ENCODE measurements around the gene MICA.
"Not testable (repeated sequence)": the region's sequence is repeated elsewhere in the genome, so short reads cannot be mapped to it uniquely, and the experiment has no call there.

MICA gene

DNA sequence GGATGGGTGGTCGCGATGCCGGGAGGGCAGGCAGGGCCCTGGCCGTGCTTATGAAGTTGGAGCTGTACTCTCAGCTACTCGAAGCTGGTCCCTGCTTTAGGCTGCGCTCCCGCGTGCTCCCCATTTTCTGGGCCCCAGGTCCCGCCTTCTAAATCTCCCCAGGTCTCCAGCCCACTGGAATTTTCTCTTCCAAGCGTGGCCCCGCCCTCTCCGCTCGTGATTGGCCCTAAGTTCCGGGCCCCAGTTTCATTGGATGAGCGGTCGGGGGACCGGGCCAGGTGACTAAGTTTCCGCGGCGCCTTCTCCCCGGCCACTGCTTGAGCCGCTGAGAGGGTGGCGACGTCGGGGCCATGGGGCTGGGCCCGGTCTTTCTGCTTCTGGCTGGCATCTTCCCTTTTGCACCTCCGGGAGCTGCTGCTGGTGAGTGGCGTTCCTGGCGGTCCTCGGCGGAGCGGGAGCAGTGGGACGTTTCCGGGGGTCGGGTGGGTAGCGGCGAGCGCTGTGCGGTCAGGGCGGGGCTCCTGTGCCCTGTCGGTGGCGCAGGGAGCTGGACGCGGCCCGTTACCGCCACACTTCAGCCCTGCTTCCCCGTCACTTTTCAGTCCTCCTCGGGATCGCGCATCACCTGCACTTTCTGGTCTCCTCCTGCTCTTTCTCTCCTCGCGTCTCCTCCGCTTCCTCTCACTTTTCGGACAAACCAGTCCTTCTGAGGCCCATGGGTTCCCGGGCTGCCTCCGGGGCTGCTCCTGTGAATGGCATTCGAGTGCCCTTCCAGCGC is at the start of gene MICA:
TSS of gene MICA (plus strand) at position 313 of the 778 bp plus-strand sequence. CDS start at position 351, 38 bp downstream.
- DNase-seq: peak; percentile 60

DNA sequence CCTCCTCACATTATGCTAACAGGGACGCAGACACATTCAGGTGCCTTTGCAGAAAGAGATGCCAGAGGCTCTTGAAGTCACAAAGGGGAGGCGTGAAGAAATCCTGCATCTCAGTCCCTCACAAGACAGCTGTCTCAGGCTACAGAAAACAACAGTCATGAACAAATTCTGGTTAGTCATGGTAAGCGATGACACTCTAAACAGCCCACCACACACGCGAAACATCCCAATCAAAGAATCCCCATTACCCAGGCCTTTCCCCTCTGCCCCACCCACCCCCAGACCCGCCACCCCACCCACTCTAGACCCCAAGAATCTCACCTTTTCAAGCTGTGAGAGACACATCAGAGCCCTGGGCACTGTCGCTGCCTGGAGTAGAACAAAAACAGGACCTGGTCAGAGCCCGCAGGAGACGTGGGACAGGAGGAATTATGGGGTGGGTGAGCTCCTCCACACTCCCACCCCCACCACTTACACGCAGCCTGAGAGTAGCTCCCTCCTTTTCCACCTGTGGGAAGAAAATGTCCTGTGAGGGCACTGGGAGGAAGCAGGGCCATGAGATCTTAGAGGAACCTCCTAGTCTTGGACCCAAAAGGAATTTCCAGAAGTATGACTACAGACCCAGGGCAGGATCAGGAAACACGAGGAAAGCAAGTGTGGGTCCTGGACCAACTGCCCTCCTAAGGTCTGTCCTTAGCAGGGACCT is 49.1 kb upstream of the MICA start:
- DNase-seq: no peak

DNA sequence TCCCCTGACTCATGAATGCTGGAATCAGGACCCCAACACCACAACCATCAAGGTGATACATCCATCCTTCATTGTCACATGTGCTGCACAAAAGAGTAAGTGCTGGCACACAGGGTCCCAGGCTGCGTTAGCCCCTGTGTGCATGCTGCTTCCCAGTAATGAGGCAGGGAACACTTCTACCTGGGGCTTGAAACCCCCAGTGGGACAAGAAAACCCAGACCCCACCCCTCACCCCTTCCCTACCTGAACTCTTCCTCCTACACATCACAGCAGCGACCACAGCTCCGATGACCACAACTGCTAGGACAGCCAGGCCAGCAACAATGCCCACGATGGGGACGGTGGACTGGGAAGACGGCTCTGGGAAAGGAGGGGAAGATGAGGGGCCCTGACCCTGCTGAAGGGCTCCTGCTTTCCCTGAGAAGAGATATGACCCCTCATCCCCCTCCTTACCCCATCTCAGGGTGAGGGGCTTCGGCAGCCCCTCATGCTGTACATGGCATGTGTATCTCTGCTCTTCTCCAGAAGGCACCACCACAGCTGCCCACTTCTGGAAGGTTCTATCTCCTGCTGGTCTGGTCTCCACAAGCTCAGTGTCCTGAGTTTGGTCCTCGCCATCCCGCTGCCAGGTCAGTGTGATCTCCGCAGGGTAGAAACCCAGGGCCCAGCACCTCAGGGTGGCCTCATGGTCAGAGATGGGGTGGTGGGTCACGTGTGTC is 48.4 kb upstream of the MICA start:
- no peak for DNase-seq

DNA sequence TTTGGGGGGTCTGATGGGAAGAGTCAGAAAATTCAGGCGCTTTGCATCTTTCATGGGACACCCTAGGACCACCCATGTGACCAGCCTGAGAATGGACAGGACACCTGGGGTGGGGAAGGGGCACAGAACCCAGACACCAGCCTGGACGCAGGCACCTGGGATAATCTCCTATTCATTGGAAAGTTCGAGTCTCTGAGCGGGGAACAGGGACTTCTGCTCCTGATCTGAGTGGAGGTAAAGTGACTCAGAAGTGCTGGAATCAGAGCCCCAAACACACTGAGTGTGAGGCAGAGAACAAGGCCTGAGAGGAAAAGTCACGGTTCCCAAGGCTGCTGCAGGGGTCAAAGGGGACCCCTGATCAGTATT is 47.8 kb upstream of the MICA start:
- no peak for DNase-seq

DNA sequence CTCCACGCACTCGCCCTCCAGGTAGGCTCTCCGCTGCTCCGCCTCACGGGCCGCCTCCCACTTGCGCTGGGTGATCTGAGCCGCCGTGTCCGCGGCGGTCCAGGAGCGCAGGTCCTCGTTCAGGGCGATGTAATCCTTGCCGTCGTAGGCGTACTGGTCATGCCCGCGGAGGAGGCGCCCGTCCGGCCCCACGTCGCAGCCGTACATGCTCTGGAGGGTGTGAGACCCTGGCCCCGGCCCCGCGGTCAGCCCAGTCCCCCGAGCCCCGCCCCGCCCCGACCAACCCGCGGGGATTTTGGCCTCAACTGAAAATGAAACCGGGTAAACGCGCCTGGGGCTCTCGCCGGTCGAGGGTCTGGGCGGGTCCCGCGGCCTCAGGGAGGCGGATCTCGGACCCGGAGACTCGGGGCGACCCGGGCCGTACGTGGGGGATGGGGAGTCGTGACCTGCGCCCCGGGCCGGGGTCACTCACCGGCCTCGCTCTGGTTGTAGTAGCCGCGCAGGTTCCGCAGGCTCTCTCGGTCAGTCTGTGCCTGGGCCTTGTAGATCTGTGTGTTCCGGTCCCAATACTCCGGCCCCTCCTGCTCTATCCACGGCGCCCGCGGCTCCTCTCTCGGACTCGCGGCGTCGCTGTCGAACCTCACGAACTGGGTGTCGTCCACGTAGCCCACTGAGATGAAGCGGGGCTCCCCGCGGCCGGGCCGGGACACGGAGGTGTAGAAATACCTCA is 47.0 kb upstream of the MICA start:
- DNase-seq: no peak

DNA sequence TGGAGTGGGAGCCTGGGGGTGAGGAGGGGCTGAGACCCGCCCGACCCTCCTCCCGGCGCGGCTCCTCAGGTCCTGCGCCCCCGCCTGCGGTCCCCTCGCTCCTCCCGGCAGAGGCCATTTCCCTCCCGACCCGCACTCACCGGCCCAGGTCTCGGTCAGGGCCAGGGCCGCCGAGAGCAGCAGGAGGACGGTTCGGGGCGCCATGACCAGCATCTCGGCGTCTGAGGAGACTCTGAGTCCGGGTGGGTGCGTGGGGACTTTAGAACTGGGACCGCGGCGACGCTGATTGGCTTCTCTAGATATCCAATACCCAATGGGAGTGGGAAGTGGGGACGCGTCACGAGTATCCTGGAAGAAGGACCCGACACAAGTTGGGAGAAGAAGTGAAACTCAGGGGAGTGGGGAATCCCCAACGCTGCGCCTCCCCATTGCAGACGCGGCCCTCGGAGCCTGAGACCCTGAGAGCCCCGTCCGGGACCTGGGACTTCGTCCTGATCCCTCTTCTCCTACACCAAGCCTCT is 46.4 kb upstream of the MICA start, which contains the start of gene HLA-B:
TSS of gene HLA-B (minus strand) at position 234 of the 521 bp plus-strand sequence. CDS start at position 213, 21 bp downstream.
- DNase-seq: peak; percentile 81

DNA sequence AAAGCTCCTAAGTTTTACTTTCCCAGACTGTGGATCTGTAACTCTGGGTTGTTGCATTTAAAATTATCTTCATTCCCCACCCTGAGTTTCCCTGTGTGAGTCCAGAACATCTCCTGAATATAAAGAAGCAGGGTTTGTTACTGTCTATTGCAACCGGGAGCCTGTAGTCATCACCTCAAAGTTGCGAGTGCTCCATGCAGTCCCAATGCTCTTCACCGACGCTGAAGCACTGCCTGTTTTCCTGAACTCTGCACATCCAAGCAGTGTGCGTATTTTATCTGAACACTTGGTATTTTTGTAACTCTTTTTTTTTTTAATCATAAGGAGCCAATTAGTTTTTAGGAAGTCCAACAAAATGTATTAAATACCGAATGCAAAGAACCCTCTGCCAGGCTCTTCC is 45.5 kb upstream of the MICA start:
- DNase-seq: no peak

DNA sequence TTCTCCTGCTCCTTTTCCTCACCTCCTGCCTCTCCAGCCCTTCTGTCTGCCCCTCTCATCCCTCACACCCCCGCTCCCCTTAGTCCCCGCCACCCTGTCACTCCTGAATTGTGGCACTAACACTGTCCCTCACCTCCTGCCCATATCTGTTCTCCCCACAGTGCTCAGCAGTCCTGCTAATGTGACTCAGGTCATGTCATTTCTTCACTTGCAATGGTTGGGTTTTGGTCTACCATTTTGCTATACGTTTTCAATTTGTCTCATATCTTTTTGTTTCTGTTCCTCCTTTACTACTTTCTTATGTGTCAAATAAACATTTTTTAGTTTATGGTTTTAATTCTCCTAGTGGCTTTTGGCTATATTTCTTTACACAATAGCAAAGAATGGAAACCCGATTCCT is 45.1 kb upstream of the MICA start:
- no peak for DNase-seq

DNA sequence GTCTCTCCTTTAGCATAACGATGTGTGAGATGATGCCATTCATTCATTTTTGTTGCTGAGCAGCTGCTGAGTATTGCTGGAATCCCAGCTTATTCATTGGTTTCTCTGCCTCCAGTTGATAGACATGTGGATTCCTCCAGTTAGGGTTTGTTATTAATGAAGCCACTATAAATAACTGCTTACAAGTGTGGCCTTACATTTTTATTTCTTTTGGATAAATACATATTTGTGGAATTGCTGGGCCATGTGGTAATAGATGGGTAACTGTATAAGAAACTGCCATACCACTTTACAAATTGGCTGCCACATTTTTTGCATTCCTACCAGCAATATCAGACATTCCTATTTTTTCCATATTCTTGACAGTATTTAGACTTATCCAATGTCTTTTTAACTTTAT is 43.8 kb upstream of the MICA start:
- DNase-seq: no peak

DNA sequence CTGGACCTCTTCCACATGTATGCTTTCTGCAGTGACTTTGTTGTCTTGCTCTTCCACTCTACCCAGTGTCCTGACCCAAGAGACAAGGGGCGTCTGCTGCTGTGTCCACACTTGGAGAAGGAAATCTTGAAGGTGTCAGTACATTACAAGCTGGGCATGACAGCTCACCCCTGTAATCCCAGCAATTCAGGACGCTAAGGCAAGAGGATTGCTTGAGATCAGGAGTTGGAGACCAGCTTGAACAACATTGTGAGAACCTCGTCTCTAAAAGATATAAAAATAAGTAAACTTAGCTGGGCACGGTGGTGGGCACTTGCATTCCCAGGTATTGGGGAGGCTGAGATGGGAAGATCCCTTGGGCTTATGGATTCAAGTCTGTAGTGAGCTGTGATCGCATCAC is 40.6 kb upstream of the MICA start:
- DNase-seq: no peak

DNA sequence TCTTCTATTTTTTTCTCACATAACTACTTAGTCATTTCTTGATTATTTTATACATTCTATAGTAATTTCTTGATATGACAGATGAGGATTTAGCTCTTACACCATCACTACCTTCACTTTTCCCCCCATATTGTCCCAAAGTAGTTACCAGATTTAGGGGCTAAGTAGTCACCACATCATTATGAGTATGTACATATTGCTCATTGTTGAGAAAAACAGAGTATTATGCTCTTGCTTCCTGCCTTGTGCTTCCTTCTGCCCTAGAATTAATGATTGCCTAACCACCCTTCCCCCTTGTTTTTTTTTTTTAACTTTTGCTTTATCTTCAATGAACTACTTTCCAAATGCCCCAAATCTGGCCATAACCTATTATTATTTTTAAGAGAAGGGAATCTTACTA is 39.6 kb upstream of the MICA start:
- DNase-seq: no peak

DNA sequence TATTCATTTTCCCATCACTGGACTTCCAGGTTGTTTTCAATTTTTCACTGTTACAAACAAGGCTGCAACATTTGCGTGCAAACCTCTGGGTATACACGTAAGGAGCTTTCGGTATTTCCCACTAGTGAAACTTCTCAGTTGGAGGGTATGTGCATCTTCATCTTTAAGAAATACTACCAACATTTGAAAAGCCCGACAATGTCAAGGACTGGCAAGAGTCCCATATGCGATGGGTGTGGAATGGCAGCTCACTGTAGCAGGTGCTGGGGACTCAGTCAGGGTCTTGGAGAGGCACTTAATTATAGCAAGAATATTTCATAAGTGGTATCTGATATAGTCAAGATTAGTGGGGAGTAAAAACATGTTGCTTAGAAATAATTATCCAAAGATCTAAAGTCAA is 37.5 kb upstream of the MICA start:
- no peak for DNase-seq

DNA sequence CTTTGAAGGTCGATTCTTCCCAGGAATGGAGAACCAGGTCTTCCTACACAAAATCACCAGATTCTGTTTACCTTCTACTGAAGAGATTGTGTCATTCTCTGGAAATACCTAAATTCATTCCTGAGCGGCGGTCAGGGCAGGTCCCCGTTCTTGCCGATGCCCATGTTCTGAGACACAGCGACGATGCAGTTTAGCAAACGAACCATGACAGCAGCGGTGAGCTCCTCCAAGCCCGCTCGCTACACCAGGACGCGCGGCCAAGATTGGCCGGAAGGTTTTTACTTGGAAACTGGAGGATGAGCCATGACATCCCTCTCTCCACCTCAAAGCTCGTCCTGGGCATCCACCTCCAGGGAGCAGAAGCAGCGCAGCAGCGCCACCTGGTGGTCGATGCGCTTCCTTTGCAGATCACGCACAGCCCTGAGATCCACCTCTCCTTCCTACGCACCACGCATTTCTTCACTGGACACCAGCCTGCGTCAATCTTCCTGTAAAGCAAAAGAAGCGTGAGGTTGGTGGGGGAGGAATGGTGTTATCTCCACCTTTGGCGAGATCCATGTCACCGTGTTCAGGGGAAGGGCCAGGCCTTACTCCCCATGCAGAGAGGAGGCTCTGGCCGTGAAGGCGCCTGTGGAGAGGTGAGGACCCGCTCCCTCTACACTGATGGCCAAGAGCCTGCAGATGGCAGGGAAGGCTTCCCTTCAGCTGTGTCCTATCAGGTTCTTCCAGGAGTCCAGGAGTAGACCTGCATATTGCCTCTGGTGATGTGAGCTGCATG is 36.5 kb upstream of the MICA start:
- peak; percentile 75 for DNase-seq

DNA sequence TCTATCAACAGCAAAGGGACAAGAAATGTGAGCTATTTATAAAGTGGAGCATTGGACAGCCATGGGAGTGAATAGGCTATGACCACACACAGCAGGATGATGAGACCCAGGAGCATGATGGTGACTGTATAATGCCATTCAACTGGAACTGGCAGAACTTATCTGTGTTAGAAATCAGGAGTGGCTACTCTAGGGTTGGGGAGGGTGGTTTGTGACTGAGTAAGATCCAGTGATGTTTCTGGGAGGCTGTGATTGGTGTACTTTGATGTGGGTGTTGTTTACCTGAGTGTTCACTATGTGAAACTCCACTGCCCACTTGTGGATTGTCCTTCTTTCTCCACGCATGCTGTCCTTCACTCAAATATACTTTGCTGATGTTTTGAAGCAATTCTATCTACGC is 34.9 kb upstream of the MICA start:
- DNase-seq: no peak

DNA sequence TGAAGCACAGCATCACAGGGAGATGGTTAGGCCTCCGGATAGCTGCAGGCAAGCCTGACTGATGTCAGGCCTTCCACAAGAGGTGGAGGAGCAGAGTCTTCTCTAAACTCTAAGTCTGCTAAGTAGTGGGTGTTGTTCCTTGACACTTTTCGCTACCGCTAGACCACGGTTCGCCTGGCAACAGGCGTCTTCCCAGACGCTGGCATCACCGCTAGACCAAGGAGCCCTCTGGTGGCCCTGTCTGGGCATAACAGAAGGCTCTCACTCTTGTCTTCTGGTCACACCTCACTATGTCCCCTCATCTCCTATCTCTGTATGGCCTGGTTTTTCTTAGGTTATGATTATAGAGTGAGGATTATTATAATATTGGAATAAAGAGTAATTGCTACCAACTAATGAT is 29.3 kb upstream of the MICA start:
- not testable (repeated sequence) for DNase-seq

DNA sequence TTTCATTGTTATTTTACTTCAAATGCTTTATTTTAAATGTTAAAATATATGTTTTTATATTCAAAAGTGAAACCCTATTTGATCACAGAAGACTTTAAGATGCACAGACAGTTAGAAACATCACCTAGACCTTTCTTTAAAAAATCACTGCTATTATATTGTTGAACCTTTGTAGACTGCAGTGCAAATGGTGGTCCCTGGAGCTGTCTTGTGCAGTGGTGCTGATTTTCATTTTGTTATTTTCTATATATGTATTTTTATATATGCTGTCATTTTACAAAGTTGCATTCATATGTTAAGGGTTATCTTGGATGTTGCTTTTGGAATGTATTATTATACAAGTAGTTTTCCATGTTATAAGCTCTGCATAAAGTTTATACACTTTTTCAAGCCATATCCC is 27.7 kb upstream of the MICA start:
- no peak for DNase-seq

DNA sequence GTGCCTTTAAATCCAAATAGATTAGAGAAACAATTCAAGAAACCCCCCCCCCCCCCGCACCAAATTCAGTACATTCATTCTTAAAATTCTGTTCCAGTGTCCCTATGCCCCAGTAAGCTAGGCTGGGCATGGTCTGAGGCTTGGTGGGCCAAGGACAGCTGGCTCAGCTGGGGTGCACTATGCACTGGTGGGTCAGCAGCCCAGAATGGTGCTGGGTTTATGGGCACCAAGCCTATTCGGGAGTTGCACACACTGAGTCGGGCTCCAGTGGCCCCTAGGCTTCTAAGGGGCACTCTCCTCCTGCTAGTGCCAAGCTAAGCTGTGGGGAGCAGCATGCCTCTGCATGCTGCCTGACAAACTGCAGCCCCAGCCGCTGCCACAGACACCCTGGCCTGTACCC is 26.4 kb upstream of the MICA start:
- no peak for DNase-seq

DNA sequence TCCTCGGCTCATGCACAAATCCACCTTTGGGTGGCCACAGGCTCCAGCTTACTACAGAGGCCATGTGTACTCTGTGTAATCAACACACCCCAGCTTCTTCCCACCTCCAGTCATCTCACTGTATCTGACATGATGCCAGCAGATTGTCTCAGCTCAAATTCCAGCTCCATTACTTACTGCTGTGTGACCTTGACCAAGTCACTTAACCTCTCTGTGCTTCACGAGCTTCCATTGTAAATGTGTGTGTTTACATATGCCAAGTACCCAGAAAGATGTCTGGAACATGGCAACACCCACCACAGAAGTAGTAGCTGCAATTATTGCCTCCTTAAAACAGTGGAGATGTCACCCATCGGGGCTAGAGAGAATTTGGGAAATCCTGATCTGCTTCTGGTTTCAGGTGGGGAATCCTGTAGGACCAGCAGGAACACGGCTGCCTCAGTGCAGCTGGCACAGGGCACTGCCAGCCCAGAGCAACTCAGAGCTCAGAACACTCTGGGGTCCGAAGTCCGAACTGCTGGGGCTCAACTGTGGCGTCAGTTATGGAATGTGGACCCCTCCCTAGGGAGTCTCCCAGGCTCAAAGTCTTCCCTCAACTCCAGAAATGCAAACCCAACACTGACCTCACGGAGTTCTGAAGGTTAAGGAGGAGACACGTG is 25.2 kb upstream of the MICA start:
- DNase-seq: no peak

DNA sequence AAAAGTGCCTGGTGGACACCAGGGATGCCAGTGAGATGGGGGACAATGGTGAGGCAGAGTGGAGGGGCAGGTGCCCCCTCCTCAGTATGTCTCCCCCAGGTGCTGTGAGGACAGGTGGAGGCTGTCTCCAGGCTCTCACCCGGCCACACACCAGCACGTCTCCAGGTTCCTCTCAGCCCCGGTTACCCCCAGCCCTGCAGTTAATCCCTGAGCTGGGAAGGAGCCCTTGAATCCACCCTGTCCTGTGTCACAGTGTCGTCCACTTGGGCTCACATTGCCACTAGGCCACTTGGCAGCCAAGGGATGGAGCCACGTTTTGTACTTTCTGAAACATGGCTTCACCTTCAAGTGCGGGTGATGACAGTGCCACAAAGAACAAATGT is 24.7 kb upstream of the MICA start:
- no peak for DNase-seq

DNA sequence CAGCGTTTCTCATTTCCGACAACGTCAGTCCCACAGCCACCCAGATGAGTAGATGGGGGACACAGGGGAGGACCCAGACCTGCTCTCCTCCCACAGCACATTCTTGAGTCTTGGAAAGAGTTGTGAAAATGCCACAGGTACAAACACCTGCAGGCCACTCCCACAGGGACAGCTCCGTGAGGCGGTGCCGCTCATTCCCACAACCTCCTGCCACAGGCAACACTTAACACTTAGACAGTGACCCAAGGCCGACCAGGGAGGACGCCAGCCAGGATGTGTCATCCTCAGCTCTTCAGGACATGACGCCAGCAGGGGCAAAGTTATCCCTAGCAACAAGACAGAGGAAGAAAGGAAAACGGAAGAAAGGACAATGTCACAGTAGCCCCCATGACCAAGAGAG is 23.5 kb upstream of the MICA start:
- no peak for DNase-seq

DNA sequence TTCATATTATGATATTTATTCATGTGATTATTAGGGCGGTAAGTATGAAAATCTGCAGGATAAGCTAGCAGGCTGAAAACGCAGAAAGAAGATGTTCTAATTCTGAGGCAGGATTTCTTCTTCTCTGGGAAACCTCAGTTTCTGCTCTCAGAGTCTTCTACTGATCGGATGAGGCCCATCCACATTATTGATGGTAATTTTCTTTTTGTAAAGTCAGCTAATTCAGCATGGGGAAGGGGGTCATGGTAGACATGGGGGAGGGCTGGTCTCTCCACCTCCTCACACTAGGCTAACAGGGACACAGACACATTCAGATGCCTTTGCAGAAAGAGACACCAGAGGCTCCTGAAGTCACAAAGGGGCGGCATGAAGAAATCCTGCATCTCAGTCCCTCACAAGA is 21.7 kb upstream of the MICA start:
- DNase-seq: no peak

DNA sequence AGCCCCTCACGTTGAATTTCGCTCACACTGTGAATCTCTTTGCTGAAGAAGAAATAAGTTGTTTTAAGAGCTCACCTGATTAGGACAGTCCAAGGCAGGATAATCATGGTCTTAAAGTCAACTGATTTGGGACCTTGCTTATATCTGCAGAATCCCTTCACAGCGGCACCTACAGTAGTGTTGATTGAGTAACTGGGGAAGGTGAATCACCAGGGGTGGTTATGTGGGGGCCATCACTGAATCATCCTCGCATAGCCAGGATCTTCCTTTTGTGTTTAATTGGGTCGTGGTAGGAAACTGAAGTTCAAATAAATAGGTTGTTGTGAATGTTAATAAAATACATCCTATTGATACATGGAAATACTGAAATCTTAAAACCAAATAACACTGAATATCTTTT is 20.2 kb upstream of the MICA start:
- DNase-seq: no peak

All from CD4-positive, alpha-beta T cell treated with Interleukin-4 for 4 hours (primary cell).